Caki2 (cell line): Measurements from ENCODE around the gene FTSJ1. TPM values are rescaled to one million over a fixed set of nuclear protein-coding genes. Genes with fewer than 3 reads are reported as not detected.

Experiments
- DNase-seq: peaks from one replicate; pipeline ENCODE4 v3.0.0-alpha.2; 2015; ENCODE audit warnings: low read depth
- in situ Hi-C: cut with HindIII; loops from 2 replicates; pipeline ENCODE4 v1.10.0; 2016; ENCODE audit warnings: low sequenced_read_pairs, low pct_unique_long_range_greater_than_20kb, mixed read lengths
- total RNA-seq: library from RNA; depleted of rRNA; stranded (reverse); fragments of >200 nt; shearing (Covaris generic); gene quantifications from 2 replicates; pipeline ENCODE4 v1.2.3, GENCODE V29; 2014; ENCODE audit warnings: low replicate concordance

Gene FTSJ1
- total RNA-seq, 1 experiment from 2014 or later = 126 TPM

- DNase-seq = no peak
- in situ Hi-C loops = no loop called here
Observed at GRCh38 chrX:48489296-48489695, 13.3 kb downstream of the FTSJ1 start.

- in situ Hi-C loops = no loop called here
- no peak for DNase-seq
Observed at GRCh38 chrX:48489892-48490291, 13.9 kb downstream of the FTSJ1 start.

GRCh38 chrX:48490661-48491060 is 14.7 kb downstream of the FTSJ1 start:
- no peak for DNase-seq
- in situ Hi-C loops = no loop called here

GRCh38 chrX:48491809-48492208 is 15.8 kb downstream of the FTSJ1 start:
- in situ Hi-C loops = no loop called here
- DNase-seq = no peak

GRCh38 chrX:48492293-48492910 is 16.4 kb downstream of the FTSJ1 start:
- in situ Hi-C loops = no loop called here

GRCh38 chrX:48493890-48494364 is 17.9 kb downstream of the FTSJ1 start:
- DNase-seq = peak; percentile 74
- in situ Hi-C loops = no loop called here

More at GRCh38 chrX:48492293-48492910, 16.4 kb downstream of the FTSJ1 start:
- no peak for DNase-seq

GRCh38 chrX:48496660-48497059 is 20.7 kb downstream of the FTSJ1 start:
- peak; percentile 63 for DNase-seq
- in situ Hi-C loops = no loop called here

GRCh38 chrX:48497871-48498270 is 21.9 kb downstream of the FTSJ1 start:
- in situ Hi-C loops = no loop called here
- no peak for DNase-seq

GRCh38 chrX:48498374-48498809 is 22.4 kb downstream of the FTSJ1 start:
- in situ Hi-C loops = no loop called here
- DNase-seq = peak; percentile 93

- DNase-seq = no peak
- in situ Hi-C loops = no loop called here
Observed at GRCh38 chrX:48504261-48504660, 28.3 kb downstream of the FTSJ1 start.

- peak; percentile 71 for DNase-seq
- in situ Hi-C loops = no loop called here
Observed at GRCh38 chrX:48505481-48505880, 29.5 kb downstream of the FTSJ1 start.

GRCh38 chrX:48507246-48507645 is 31.2 kb downstream of the FTSJ1 start:
- in situ Hi-C loops = no loop called here

GRCh38 chrX:48508400-48509244 is 32.6 kb downstream of the FTSJ1 start, which contains the start of gene PORCN:
PORCN (plus strand) TSS chrX:48508992; CDS start chrX:48509821, 829 bp downstream.
- peak; percentile 66 for DNase-seq
- in situ Hi-C loops = no loop called here

More at GRCh38 chrX:48507246-48507645, 31.2 kb downstream of the FTSJ1 start:
- DNase-seq = peak; percentile 77

GRCh38 chrX:48509245-48509590 is 33.2 kb downstream of the FTSJ1 start:
- in situ Hi-C loops = no loop called here
- DNase-seq = no peak

GRCh38 chrX:48509619-48510018 is 33.6 kb downstream of the FTSJ1 start:
- in situ Hi-C loops = no loop called here
- DNase-seq = no peak

- no peak for DNase-seq
- in situ Hi-C loops = no loop called here
Observed at GRCh38 chrX:48511560-48511959, 35.6 kb downstream of the FTSJ1 start.

- DNase-seq = no peak
- in situ Hi-C loops = no loop called here
Observed at GRCh38 chrX:48512371-48512935, 36.5 kb downstream of the FTSJ1 start.

GRCh38 chrX:48513670-48514069 is 37.7 kb downstream of the FTSJ1 start:
- DNase-seq = no peak
- in situ Hi-C loops = no loop called here

- in situ Hi-C loops = no loop called here
- no peak for DNase-seq
Observed at GRCh38 chrX:48514126-48514806, 38.3 kb downstream of the FTSJ1 start.
